Liver (tissue), 9 donors: ENCODE measurements around the gene FBXL2. TPM values are rescaled to one million over a fixed set of nuclear protein-coding genes. Genes with fewer than 3 reads are reported as not detected.

Source experiments
- DNase-seq: peaks from one replicate; pipeline ENCODE4 v3.0.0-alpha.2; 2017; ENCODE audit warnings: low spot score
- H3K27ac ChIP-seq, 2 donors: one replicate each; pipeline ENCODE4 v1.7.0; 2013; ENCODE audit warnings: inconsistent platforms in 2 of 2, low read length in 2 of 2, control low read depth in 1 of 2, low read depth in 1 of 2, mild to moderate bottlenecking in 1 of 2
- H3K27me3 ChIP-seq, 4 donors: one replicate each; pipeline versions ENCODE4 v1.6.1 to v1.7.0; 2013; ENCODE audit warnings: low read length in 3 of 4, inconsistent platforms in 1 of 4, mild to moderate bottlenecking in 1 of 4, moderate library complexity in 1 of 4; ENCODE audit not compliant: control insufficient read depth in 4 of 4, insufficient read depth in 4 of 4
- H3K36me3 ChIP-seq, 4 donors: one replicate each; pipeline versions ENCODE4 v1.6.1 to v1.7.0; 2013; ENCODE audit warnings: low read length in 3 of 4, mild to moderate bottlenecking in 3 of 4, low read depth in 1 of 4, moderate library complexity in 1 of 4; ENCODE audit not compliant: control insufficient read depth in 4 of 4, insufficient read depth in 3 of 4
- H3K4me1 ChIP-seq, 4 donors: one replicate each; pipeline versions ENCODE4 v1.6.1 to v1.7.0; 2013; ENCODE audit warnings: low read length in 3 of 4, mild to moderate bottlenecking in 3 of 4, moderate library complexity in 1 of 4; ENCODE audit not compliant: control insufficient read depth in 4 of 4, insufficient read depth in 4 of 4
- H3K4me3 ChIP-seq, 3 donors: one replicate each; pipeline versions ENCODE4 v1.6.1 to v1.7.0; 2013; ENCODE audit warnings: low read length in 3 of 3, control low read depth in 1 of 3, low read depth in 1 of 3, mild to moderate bottlenecking in 1 of 3
- H3K9ac ChIP-seq, 2 donors: one replicate each; pipeline ENCODE4 v1.7.0; 2013; ENCODE audit warnings: low read length in 2 of 2, mild to moderate bottlenecking in 2 of 2, moderate library complexity in 2 of 2, control low read depth in 1 of 2, low read depth in 1 of 2
- H3K9me3 ChIP-seq, 4 donors: one replicate each; pipeline versions ENCODE4 v1.6.1 to v1.7.0; 2013; ENCODE audit warnings: low read length in 3 of 4; ENCODE audit not compliant: control insufficient read depth in 4 of 4
- CTCF ChIP-seq: fragments of 150-350 bp; IDR thresholded peaks from 2 replicates; pipeline ENCODE4 v1.5.1; 2017; ENCODE audit warnings: improper control_type of control experiment, low read depth, low read length; ENCODE audit not compliant: missing input control
- EGR1 ChIP-seq, 2 donors: IDR thresholded peaks; 2 replicates each; pipeline ENCODE4 v1.6.1; 2016 to 2018; ENCODE audit warnings: antibody characterized with exemption in 2 of 2, low read depth in 2 of 2
- FOXA1 ChIP-seq: IDR thresholded peaks from 2 replicates; pipeline ENCODE4 v1.6.1; 2016; ENCODE audit warnings: antibody characterized with exemption
- FOXA2 ChIP-seq: IDR thresholded peaks from 2 replicates; pipeline ENCODE4 v1.6.1; 2016; ENCODE audit warnings: antibody characterized with exemption
- HNF4A ChIP-seq, 2 donors: conservative IDR thresholded peaks; 2 replicates each; pipeline ENCODE4 v1.6.1; 2016; ENCODE audit warnings: antibody characterized with exemption in 2 of 2, mild to moderate bottlenecking in 2 of 2
- HNF4G ChIP-seq: IDR thresholded peaks from 2 replicates; pipeline ENCODE4 v1.6.1; 2016; ENCODE audit warnings: antibody characterized with exemption
- JUND ChIP-seq, 2 donors: IDR thresholded peaks; 2 replicates each; pipeline ENCODE4 v1.6.1; 2016; ENCODE audit warnings: antibody characterized with exemption in 2 of 2
- MAX ChIP-seq: IDR thresholded peaks from 2 replicates; pipeline ENCODE4 v1.6.1; 2016; ENCODE audit warnings: antibody characterized with exemption
- NR2F2 ChIP-seq: IDR thresholded peaks from 2 replicates; pipeline ENCODE4 v1.6.1; 2016; ENCODE audit warnings: antibody characterized with exemption
- RAD21 ChIP-seq, 2 donors: IDR thresholded peaks; 2 replicates each; pipeline ENCODE4 v1.6.1; 2016; ENCODE audit warnings: antibody characterized with exemption in 2 of 2, mild to moderate bottlenecking in 2 of 2
- REST ChIP-seq: IDR thresholded peaks from 2 replicates; pipeline ENCODE4 v1.6.1; 2016; ENCODE audit warnings: antibody characterized with exemption, mild to moderate bottlenecking
- RXRA ChIP-seq, 2 donors: IDR thresholded peaks; 2 replicates each; pipeline ENCODE4 v1.6.1; 2017 to 2018; ENCODE audit warnings: antibody characterized with exemption in 2 of 2, mild to moderate bottlenecking in 1 of 2
- SP1 ChIP-seq: IDR thresholded peaks from 2 replicates; pipeline ENCODE4 v1.6.1; 2018; ENCODE audit warnings: antibody characterized with exemption, mild to moderate bottlenecking
- TAF1 ChIP-seq: conservative IDR thresholded peaks from 2 replicates; pipeline ENCODE4 v1.6.1; 2016; ENCODE audit warnings: antibody characterized with exemption, mild to moderate bottlenecking
- YY1 ChIP-seq: IDR thresholded peaks from 2 replicates; pipeline ENCODE4 v1.6.1; 2016; ENCODE audit warnings: antibody characterized with exemption, mild to moderate bottlenecking
- ZBTB33 ChIP-seq: IDR thresholded peaks from 2 replicates; pipeline ENCODE4 v1.6.1; 2016; ENCODE audit warnings: antibody characterized with exemption
- WGBS: extraction: QIAGEN DNeasy Blood & Tissue Kit; methylation state at CpG from one replicate; pipeline ENCODE4 v1.1.7; 2013; 5-methylcytosine and 5-hydroxymethylcytosine counted together
- polyA plus RNA-seq, 2 donors: library from polyadenylated mRNA; stranded (reverse) in 1 of 2; unstranded in 1 of 2; fragments of 200-250 nt in 1 of 2; fragments of >200 nt in 1 of 2; fragmentation: Nextera tagmentation in 1 of 2; extraction: Ambion mirVana in 1 of 2; gene quantifications; one replicate each; pipeline versions ENCODE4 v1.2.1 to v1.2.3, GENCODE V29; 2013 to 2015
- total RNA-seq, 2 donors: library from RNA; depleted of rRNA; stranded (reverse); fragments of >200 nt; gene quantifications; one replicate each; pipeline ENCODE4 v1.2.3, GENCODE V29; 2014
- donor health status: healthy.
- donor health status: healthy.
- donor health status: healthy.
- donor health status: healthy.
- donor health status: healthy.

FBXL2 gene
- total and polyA plus RNA-seq, 4 donors = 0.24 to 1.3 (median 0.81) TPM

- no peak for TF ChIP-seq MAX
- TF ChIP-seq HNF4A (conservative IDR thresholded peaks at IDR 0.05) = no peak
- TF ChIP-seq JUND (IDR thresholded peaks at IDR 0.05) = no peak
- no peak for TF ChIP-seq FOXA2
- Histone ChIP-seq H3K27me3 (peaks cover 0 to 5% (median 0%) of the 10 kb centered on the region in 4 donors), H3K9me3 (peaks cover 0 to 3% (median 0%) of the 10 kb centered on the region in 4 donors), H3K4me3 (no peak overlapping the region), H3K4me1 (no peaks in the 10 kb centered on the region), H3K36me3 (no peaks in the 10 kb centered on the region), H3K27ac (no peak overlapping the region), H3K9ac (no peak overlapping the region)
- 55% methylated on average over 2 of the region's 2 CpGs for WGBS
- no peak for DNase-seq
These were observed 41.2 kb upstream of the FBXL2 start for GRCh38 chr3:33236005-33236404.

GRCh38 chr3:33237439-33237838 is 39.8 kb upstream of the FBXL2 start:
- H3K4me1 ChIP-seq = no peaks in the 10 kb centered on the region
- H3K9ac ChIP-seq = no peak overlapping the region
- 77% methylated on average over 4 of the region's 4 CpGs for WGBS
- no peaks in the 10 kb centered on the region for H3K36me3 ChIP-seq
- H3K27me3 ChIP-seq = peaks cover 0 to 5% (median 0%) of the 10 kb centered on the region in 4 donors
- peaks cover 0 to 3% (median 0%) of the 10 kb centered on the region in 4 donors for H3K9me3 ChIP-seq
- no peak for DNase-seq
- TF ChIP-seq TAF1 (no peak), CTCF (no peak), FOXA1 (no peak), REST (no peak), RAD21 (IDR thresholded peaks at IDR 0.05) (no peak), NR2F2 (no peak), ZBTB33 (no peak), HNF4G (no peak), HNF4A (conservative IDR thresholded peaks at IDR 0.05) (no peak), YY1 (no peak), RXRA (IDR thresholded peaks at IDR 0.05) (no peak), EGR1 (IDR thresholded peaks at IDR 0.05; ENCODE audit: low read depth in 2 of 2) (no peak), SP1 (no peak)
- no peak overlapping the region for H3K4me3 ChIP-seq
- H3K27ac ChIP-seq = no peak overlapping the region
